ENCODE measurements around the gene ARHGAP42.

ARHGAP42 gene

DNA sequence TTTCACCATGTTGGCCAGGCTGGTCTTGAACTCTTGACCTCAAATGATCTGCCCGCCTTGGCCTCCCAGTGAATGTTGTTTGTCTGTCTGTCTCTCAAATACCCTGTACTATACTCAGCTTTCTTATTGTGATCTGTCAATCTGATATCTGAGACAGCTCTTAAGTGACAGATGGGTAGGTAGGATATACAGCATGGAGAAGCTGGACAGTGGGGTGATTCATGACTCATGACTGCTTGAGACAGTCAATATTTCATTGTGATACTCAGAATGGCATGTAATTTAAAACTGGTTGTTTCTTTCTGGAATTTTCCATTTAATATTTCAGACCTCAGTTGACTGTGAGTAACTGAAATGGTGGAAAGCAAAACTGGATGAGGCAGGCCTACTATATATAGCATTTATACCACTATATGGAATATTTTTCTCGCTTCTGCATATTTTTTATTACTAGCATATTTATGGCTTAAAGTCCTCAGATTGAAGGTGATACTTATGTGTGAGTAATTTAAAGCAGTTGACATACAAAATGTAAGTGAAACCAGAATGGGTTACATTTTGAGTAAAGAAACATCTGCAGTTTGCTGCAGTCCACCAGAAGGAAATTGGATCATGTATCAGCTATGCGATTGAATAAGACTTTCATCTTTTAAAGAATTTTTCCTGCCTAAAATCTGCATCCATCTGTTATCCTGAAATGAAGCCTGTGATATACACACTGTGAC is 22.3 kb downstream of the ARHGAP42 start:
- Histone ChIP-seq H3K27me3 (ENCODE audit: insufficient read depth, poor library complexity, severe bottlenecking) (no peaks in the 10 kb centered on the region), H3K27ac (replicated peaks) (no peak overlapping the region), H3K4me3 (replicated peaks; ENCODE audit: insufficient read depth, low read length) (no peak overlapping the region)
- DNase-seq (ENCODE audit: low read depth in 1 of 2, low spot score in 1 of 2) = no peak
- TF ChIP-seq GABPA (IDR thresholded peaks at IDR 0.05; ENCODE audit: low read depth) (no peak), CTCF (IDR thresholded peaks at IDR 0.05; ENCODE audit: insufficient read depth, low read length) (no peak), POLR2AphosphoS5 (IDR thresholded peaks at IDR 0.05; ENCODE audit: low read depth) (no peak)
- TF ChIP-seq, protein P1, sequence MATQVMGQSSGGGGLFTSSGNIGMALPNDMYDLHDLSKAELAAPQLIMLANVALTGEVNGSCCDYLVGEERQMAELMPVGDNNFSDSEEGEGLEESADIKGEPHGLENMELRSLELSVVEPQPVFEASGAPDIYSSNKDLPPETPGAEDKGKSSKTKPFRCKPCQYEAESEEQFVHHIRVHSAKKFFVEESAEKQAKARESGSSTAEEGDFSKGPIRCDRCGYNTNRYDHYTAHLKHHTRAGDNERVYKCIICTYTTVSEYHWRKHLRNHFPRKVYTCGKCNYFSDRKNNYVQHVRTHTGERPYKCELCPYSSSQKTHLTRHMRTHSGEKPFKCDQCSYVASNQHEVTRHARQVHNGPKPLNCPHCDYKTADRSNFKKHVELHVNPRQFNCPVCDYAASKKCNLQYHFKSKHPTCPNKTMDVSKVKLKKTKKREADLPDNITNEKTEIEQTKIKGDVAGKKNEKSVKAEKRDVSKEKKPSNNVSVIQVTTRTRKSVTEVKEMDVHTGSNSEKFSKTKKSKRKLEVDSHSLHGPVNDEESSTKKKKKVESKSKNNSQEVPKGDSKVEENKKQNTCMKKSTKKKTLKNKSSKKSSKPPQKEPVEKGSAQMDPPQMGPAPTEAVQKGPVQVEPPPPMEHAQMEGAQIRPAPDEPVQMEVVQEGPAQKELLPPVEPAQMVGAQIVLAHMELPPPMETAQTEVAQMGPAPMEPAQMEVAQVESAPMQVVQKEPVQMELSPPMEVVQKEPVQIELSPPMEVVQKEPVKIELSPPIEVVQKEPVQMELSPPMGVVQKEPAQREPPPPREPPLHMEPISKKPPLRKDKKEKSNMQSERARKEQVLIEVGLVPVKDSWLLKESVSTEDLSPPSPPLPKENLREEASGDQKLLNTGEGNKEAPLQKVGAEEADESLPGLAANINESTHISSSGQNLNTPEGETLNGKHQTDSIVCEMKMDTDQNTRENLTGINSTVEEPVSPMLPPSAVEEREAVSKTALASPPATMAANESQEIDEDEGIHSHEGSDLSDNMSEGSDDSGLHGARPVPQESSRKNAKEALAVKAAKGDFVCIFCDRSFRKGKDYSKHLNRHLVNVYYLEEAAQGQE (IDR thresholded peaks at IDR 0.05; ENCODE audit: insufficient replicate concordance, low read depth) = no peak

- Histone ChIP-seq H3K27ac (replicated peaks) (no peak overlapping the region), H3K27me3 (ENCODE audit: insufficient read depth, poor library complexity, severe bottlenecking) (no peaks in the 10 kb centered on the region), H3K4me3 (replicated peaks; ENCODE audit: insufficient read depth, low read length) (no peak overlapping the region)
- TF ChIP-seq, protein P1 (IDR thresholded peaks at IDR 0.05; ENCODE audit: insufficient replicate concordance, low read depth) = no peak
- no peak for TF ChIP-seq SPI1 (IDR thresholded peaks at IDR 0.05; ENCODE audit: borderline replicate concordance, low read depth)
- no peak for TF ChIP-seq GABPA (IDR thresholded peaks at IDR 0.05; ENCODE audit: low read depth)
- TF ChIP-seq POLR2AphosphoS5 (IDR thresholded peaks at IDR 0.05; ENCODE audit: low read depth) = no peak
- no peak for TF ChIP-seq CTCF (IDR thresholded peaks at IDR 0.05; ENCODE audit: insufficient read depth, low read length)
- DNase-seq (ENCODE audit: low read depth in 1 of 2, low spot score in 1 of 2) = no peak
These were observed 24.9 kb downstream of the ARHGAP42 start for GRCh38 chr11:100711984-100712383.

DNA sequence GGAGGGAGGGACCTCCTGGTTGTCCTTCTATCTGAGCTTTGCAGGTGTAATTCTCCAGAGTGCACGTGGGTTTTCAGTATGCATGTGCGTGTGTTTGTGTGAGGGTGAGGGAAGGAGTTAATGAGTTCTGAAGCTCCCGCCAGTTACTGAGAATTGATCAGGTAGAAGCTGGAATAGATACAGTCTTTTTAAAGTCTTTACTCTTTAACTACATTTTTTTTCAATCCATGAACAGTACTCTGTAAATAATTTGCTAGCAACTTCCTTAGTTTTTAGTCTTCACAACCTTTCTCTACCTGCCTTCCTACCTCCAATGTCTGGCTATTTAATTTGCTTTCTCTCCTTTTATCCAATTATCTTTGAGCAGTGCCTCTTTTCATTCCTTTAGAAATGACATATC is 25.5 kb downstream of the ARHGAP42 start:
- Histone ChIP-seq H3K27ac (replicated peaks) (no peak overlapping the region), H3K27me3 (ENCODE audit: insufficient read depth, poor library complexity, severe bottlenecking) (no peaks in the 10 kb centered on the region), H3K4me3 (replicated peaks; ENCODE audit: insufficient read depth, low read length) (no peak overlapping the region)
- no peak for DNase-seq (ENCODE audit: low read depth in 1 of 2, low spot score in 1 of 2)
- TF ChIP-seq GABPA (IDR thresholded peaks at IDR 0.05; ENCODE audit: low read depth) (no peak), POLR2AphosphoS5 (IDR thresholded peaks at IDR 0.05; ENCODE audit: low read depth) (no peak), CTCF (IDR thresholded peaks at IDR 0.05; ENCODE audit: insufficient read depth, low read length) (no peak), SPI1 (IDR thresholded peaks at IDR 0.05; ENCODE audit: borderline replicate concordance, low read depth) (no peak)
- TF ChIP-seq, protein P1 (IDR thresholded peaks at IDR 0.05; ENCODE audit: insufficient replicate concordance, low read depth) = no peak

Measured in HL-60 (cell line).